ENCODE measurements around the gene TC2N. TPM values are rescaled to one million over a fixed set of nuclear protein-coding genes. Genes with fewer than 3 reads are reported as not detected.

TC2N gene
- total RNA-seq, 4 donors from 2014 or later, result 19.9 to 38.6 (median 29.2) TPM

GRCh38 chr14:91844029-91844428 is 23.3 kb downstream of the TC2N start:
- peaks cover 28% of the 10 kb centered on the region for H3K27me3 ChIP-seq
- ATAC-seq, result peak; percentile 25
- H3K9me3 ChIP-seq, result no peaks in the 10 kb centered on the region
- no peaks in the 10 kb centered on the region for H3K36me3 ChIP-seq
- no peaks in the 10 kb centered on the region for H3K4me1 ChIP-seq
- H3K4me3 ChIP-seq, result no peak overlapping the region
- WGBS, 2 donors (ENCODE audit: low coverage in 1 of 2), result 56 to 68% methylated on average over 3 of the region's 4 CpGs
- no peak for TF ChIP-seq POLR2AphosphoS5 (IDR thresholded peaks at IDR 0.05)
- TF ChIP-seq, protein P1, sequence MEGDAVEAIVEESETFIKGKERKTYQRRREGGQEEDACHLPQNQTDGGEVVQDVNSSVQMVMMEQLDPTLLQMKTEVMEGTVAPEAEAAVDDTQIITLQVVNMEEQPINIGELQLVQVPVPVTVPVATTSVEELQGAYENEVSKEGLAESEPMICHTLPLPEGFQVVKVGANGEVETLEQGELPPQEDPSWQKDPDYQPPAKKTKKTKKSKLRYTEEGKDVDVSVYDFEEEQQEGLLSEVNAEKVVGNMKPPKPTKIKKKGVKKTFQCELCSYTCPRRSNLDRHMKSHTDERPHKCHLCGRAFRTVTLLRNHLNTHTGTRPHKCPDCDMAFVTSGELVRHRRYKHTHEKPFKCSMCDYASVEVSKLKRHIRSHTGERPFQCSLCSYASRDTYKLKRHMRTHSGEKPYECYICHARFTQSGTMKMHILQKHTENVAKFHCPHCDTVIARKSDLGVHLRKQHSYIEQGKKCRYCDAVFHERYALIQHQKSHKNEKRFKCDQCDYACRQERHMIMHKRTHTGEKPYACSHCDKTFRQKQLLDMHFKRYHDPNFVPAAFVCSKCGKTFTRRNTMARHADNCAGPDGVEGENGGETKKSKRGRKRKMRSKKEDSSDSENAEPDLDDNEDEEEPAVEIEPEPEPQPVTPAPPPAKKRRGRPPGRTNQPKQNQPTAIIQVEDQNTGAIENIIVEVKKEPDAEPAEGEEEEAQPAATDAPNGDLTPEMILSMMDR (IDR thresholded peaks at IDR 0.05), result no peak
- no peak overlapping the region for H3K27ac ChIP-seq

DNA sequence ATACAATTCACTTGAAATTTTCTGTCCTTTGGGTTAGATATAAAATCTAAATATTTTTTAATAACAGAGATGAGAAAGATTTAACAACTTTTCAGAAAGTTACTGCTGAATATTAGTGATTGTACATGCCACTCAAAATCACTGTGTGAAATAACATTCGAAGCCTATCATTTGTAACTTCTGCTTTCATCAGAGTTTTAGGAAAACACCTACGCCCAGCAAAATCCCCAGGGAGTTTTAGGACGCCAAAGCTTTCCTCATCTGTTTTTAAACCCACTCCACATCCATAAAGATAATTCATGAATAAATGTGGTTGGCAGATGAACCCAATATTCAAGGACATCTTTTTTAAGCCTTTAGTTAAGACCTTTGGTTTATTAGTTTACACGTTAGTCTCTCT is 23.9 kb downstream of the TC2N start:
- no peak for ATAC-seq
- H3K36me3 ChIP-seq, result no peaks in the 10 kb centered on the region
- 61 to 68% methylated on average over 3 to 4 of the region's 4 CpGs for WGBS, 2 donors (ENCODE audit: low coverage in 1 of 2)
- peaks cover 34% of the 10 kb centered on the region for H3K27me3 ChIP-seq
- H3K4me1 ChIP-seq, result no peaks in the 10 kb centered on the region
- no peak overlapping the region for H3K27ac ChIP-seq
- H3K4me3 ChIP-seq, result no peak overlapping the region
- TF ChIP-seq POLR2A (IDR thresholded peaks at IDR 0.05) (no peak), EP300 (IDR thresholded peaks at IDR 0.05) (no peak), POLR2AphosphoS5 (IDR thresholded peaks at IDR 0.05) (no peak)
- TF ChIP-seq, protein P1 (IDR thresholded peaks at IDR 0.05), result no peak
- H3K9me3 ChIP-seq, result no peaks in the 10 kb centered on the region

DNA sequence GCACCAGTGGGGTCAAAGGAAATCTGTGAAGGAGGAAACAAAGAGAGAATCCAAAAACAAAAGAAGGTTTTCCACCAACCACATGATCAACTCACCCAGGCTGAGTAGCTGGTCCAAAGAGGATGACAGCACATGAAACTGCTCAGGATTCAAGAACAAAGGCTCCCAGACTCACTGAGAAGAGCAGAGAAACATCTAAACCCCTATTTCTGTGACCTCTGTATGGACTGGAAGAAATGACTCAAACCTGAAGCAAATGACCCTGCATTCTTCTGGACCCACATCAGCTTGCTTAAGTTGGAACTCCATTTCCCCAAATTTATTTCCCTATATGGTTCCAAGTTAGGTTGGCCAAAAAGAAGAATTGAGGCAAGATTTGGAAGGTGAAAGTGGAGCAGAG is 26.3 kb downstream of the TC2N start:
- no peak for ATAC-seq
- no peaks in the 10 kb centered on the region for H3K9me3 ChIP-seq
- H3K36me3 ChIP-seq, result no peaks in the 10 kb centered on the region
- no peak overlapping the region for H3K4me3 ChIP-seq
- TF ChIP-seq EP300 (IDR thresholded peaks at IDR 0.05), result no peak
- TF ChIP-seq, protein P1 (IDR thresholded peaks at IDR 0.05), result no peak
- no peak for TF ChIP-seq POLR2AphosphoS5 (IDR thresholded peaks at IDR 0.05)
- TF ChIP-seq POLR2A (IDR thresholded peaks at IDR 0.05), result no peak
- peaks cover 58% of the 10 kb centered on the region for H3K27me3 ChIP-seq
- H3K4me1 ChIP-seq, result peaks cover 0 to 14% (median 5%) of the 10 kb centered on the region in 3 donors
- no peak overlapping the region for H3K27ac ChIP-seq

- Histone ChIP-seq H3K27ac (no peak overlapping the region), H3K4me1 (peaks cover 0 to 19% (median 9%) of the 10 kb centered on the region in 3 donors), H3K9me3 (no peaks in the 10 kb centered on the region), H3K36me3 (no peaks in the 10 kb centered on the region), H3K27me3 (peaks cover 65% of the 10 kb centered on the region), H3K4me3 (no peak overlapping the region)
- no peak for TF ChIP-seq EP300 (IDR thresholded peaks at IDR 0.05)
- TF ChIP-seq POLR2A (IDR thresholded peaks at IDR 0.05), result no peak
- TF ChIP-seq, protein P1 (IDR thresholded peaks at IDR 0.05), result no peak
- TF ChIP-seq POLR2AphosphoS5 (IDR thresholded peaks at IDR 0.05), result no peak
- WGBS, 2 donors (ENCODE audit: low coverage in 1 of 2), result 88 to 91% methylated on average over 1 of the region's 1 CpG
- no peak for ATAC-seq
Measured at GRCh38 chr14:91839749-91840148, 27.6 kb downstream of the TC2N start.

DNA sequence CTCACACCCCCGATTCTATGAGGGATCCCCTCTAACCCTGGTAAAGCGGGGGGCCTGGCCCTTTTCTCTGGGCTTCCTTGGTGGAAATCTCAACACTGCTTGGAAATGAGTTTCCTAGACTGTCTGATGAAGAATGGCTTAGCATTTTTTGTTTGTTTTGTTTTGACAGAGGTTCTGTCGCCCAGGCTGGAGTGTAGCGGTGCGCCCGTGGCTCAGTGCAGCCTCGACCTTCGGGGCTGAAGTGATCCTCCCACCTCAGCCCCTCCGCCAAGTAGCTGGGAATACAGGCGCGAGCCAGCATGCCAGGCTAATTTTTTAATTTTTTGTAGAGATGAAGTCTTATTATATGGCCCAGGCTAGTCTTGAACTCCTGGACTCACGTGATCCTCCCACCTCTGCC is 30.3 kb downstream of the TC2N start:
- 36 to 46% methylated on average over 2 to 12 of the region's 12 CpGs for WGBS, 2 donors (ENCODE audit: low coverage in 1 of 2)
- H3K27ac ChIP-seq, result peak overlapping the region in 3 of 4 donors; percentile 76 to 86 (median 85)
- H3K9me3 ChIP-seq, result no peaks in the 10 kb centered on the region
- H3K27me3 ChIP-seq, result peaks cover 55% of the 10 kb centered on the region
- H3K36me3 ChIP-seq, result no peaks in the 10 kb centered on the region
- TF ChIP-seq POLR2A (IDR thresholded peaks at IDR 0.05) (no peak), EP300 (IDR thresholded peaks at IDR 0.05) (no peak), POLR2AphosphoS5 (IDR thresholded peaks at IDR 0.05) (no peak)
- TF ChIP-seq, protein P1 (IDR thresholded peaks at IDR 0.05), result no peak
- H3K4me3 ChIP-seq, result peak overlapping the region; percentile 63 to 74
- ATAC-seq, result no peak
- peaks cover 0 to 19% (median 9%) of the 10 kb centered on the region in 3 donors for H3K4me1 ChIP-seq
